Body of pancreas (tissue), 4 donors: ENCODE measurements around the gene VARS1. TPM values are rescaled to one million over a fixed set of nuclear protein-coding genes. Genes with fewer than 3 reads are reported as not detected.

Experiments
- ATAC-seq: fragments of 150-250 bp; one replicate; pipeline ENCODE4 v1.9.1; 2016
- DNase-seq, 4 donors: peaks; one replicate each; pipeline ENCODE4 v3.0.0-alpha.2; 2019
- H3K27ac ChIP-seq, 4 donors: fragments of 200-600 bp; sonication (generic); 1 replicate in 3 of 4; 2 replicates in 1 of 4; pipeline versions ENCODE4 v1.5.1 to v1.6.1; 2016 to 2019; ENCODE audit warnings: mild to moderate bottlenecking in 1 of 4, mixed read lengths in 1 of 4, moderate library complexity in 1 of 4
- H3K27me3 ChIP-seq, 2 donors: fragments of 200-600 bp; sonication (generic); one replicate each; pipeline ENCODE4 v1.6.0; 2016; ENCODE audit warnings: mild to moderate bottlenecking in 1 of 2
- H3K36me3 ChIP-seq, 2 donors: fragments of 200-600 bp; sonication (generic); replicated peaks in 1 of 2; 2 replicates each; pipeline ENCODE4 v1.5.1; 2016; ENCODE audit warnings: low read depth in 2 of 2; ENCODE audit not compliant: insufficient read depth in 1 of 2
- H3K4me1 ChIP-seq: fragments of 200-600 bp; sonication (generic); one replicate; pipeline ENCODE4 v1.6.0; 2016
- H3K4me3 ChIP-seq, 2 donors: fragments of 200-600 bp; sonication (generic); 1 replicate in 1 of 2; 2 replicates in 1 of 2; pipeline ENCODE4 v1.5.1; 2016 to 2019
- H3K9me3 ChIP-seq, 3 donors: fragments of 200-600 bp; sonication (generic); 1 replicate in 2 of 3; 2 replicates in 1 of 3; pipeline ENCODE4 v1.5.1; 2016
- CTCF ChIP-seq, 7 experiments: fragments of 450-650 bp in 4 of 7; fragments of 200-600 bp in 3 of 7; sonication (generic) in 3 of 7; IDR thresholded peaks; one replicate each; pipeline ENCODE4 v1.5.1; 2016 to 2019; ENCODE audit warnings: antibody characterized with exemption in 7 of 7
- POLR2A ChIP-seq, 3 donors: fragments of 450-650 bp; IDR thresholded peaks; one replicate each; pipeline ENCODE4 v1.6.1; 2016; ENCODE audit warnings: antibody characterized with exemption in 3 of 3, mild to moderate bottlenecking in 2 of 3
- WGBS, 2 donors: methylation state at CpG; one replicate each; pipeline ENCODE4 v1.1.5; 2017; 5-methylcytosine and 5-hydroxymethylcytosine counted together
- intact Hi-C: fragments of 100-400 bp; cut with DNase I; formaldehyde crosslinking; loops from one replicate; pipeline ENCODE4 v1.15.1; 2023
- total RNA-seq, 2 donors: library from RNA; depleted of rRNA; stranded (reverse); fragments of >200 nt; gene quantifications; one replicate each; pipeline ENCODE4 v1.1.0, GENCODE V29; 2016

Gene VARS1
- total RNA-seq, 2 donors from 2014 or later: 39.2 to 67.6 TPM

- TF ChIP-seq POLR2A (IDR thresholded peaks at IDR 0.05): no peak
- no peak for TF ChIP-seq CTCF (IDR thresholded peaks at IDR 0.05)
- Histone ChIP-seq H3K4me1 (peaks cover 37% of the 10 kb centered on the region), H3K36me3 (no peaks in the 10 kb centered on the region), H3K27ac (peak overlapping the region in 2 of 4 donors; percentile 73 to 83), H3K27me3 (no peaks in the 10 kb centered on the region), H3K9me3 (no peaks in the 10 kb centered on the region), H3K4me3 (no peak overlapping the region)
- DNase-seq: peak in 1 of 4 donors; percentile 23
- intact Hi-C loops: no loop called here
- no peak for ATAC-seq
- 69 to 73% methylated on average over 15 of the region's 15 CpGs for WGBS, 2 donors
These were observed 36.0 kb upstream of the VARS1 start for GRCh38 chr6:31831350-31832215.

GRCh38 chr6:31830886-31831335 is 35.4 kb upstream of the VARS1 start:
- WGBS, 2 donors: 31 to 32% methylated on average over 6 of the region's 6 CpGs
- TF ChIP-seq CTCF (IDR thresholded peaks at IDR 0.05) (no peak), POLR2A (IDR thresholded peaks at IDR 0.05) (no peak)
- Histone ChIP-seq H3K36me3 (no peaks in the 10 kb centered on the region), H3K27ac (peak overlapping the region in 3 of 4 donors; percentile 63 to 83 (median 73)), H3K4me1 (peaks cover 37% of the 10 kb centered on the region), H3K4me3 (peak overlapping the region in 1 of 2 donors; percentile 56), H3K27me3 (no peaks in the 10 kb centered on the region), H3K9me3 (no peaks in the 10 kb centered on the region)
- no peak for DNase-seq
- intact Hi-C loops: no loop called here
- ATAC-seq: no peak

GRCh38 chr6:31829633-31830283 is 34.2 kb upstream of the VARS1 start:
- Histone ChIP-seq H3K9me3 (no peaks in the 10 kb centered on the region), H3K36me3 (no peaks in the 10 kb centered on the region), H3K4me3 (peak overlapping the region in 1 of 2 donors; percentile 56), H3K27ac (peak overlapping the region in 3 of 4 donors; percentile 63 to 83 (median 73)), H3K27me3 (no peaks in the 10 kb centered on the region), H3K4me1 (peaks cover 44% of the 10 kb centered on the region)
- TF ChIP-seq POLR2A (IDR thresholded peaks at IDR 0.05) (no peak), CTCF (IDR thresholded peaks at IDR 0.05) (peak in 6 of 7 experiments; percentile 15 to 84 (median 50))
- ATAC-seq: no peak
- WGBS, 2 donors: 0 to 1% methylated on average over 13 to 15 of the region's 15 CpGs
- peak in 2 of 4 donors; percentile 19 to 42 for DNase-seq
- intact Hi-C loops: no loop called here

GRCh38 chr6:31827286-31828079 is 31.9 kb upstream of the VARS1 start, which contains the start of gene HSPA1B:
Gene HSPA1B (plus strand): TSS chr6:31827738. CDS start chr6:31827951, 213 bp downstream.
- Histone ChIP-seq H3K4me1 (peaks cover 59% of the 10 kb centered on the region), H3K9me3 (no peaks in the 10 kb centered on the region), H3K27ac (peak within 1 kb of the TSS; percentile 89 to 100 (median 97)), H3K4me3 (peak within 1 kb of the TSS; percentile 39 to 55), H3K36me3 (no peaks in the 10 kb centered on the region), H3K27me3 (no peaks in the 10 kb centered on the region)
- ATAC-seq (peak; percentile 89), DNase-seq (peak; percentile 99 to 100 (median 100))
- intact Hi-C loops: no loop called here
- TF ChIP-seq POLR2A (IDR thresholded peaks at IDR 0.05) (peak; percentile 100), CTCF (IDR thresholded peaks at IDR 0.05) (peak in 2 of 7 experiments; percentile 5 to 11)
- WGBS, 2 donors: 0 to 1% methylated on average over 12 to 51 of the region's 56 CpGs
